Kidney (tissue), 14 donors: Measurements from ENCODE around the gene CYP19A1. TPM values are rescaled to one million over a fixed set of nuclear protein-coding genes. Genes with fewer than 3 reads are reported as not detected.

Experiments
- DNase-seq, 5 donors: peaks; one replicate each; pipeline ENCODE4 v3.0.0-alpha.2; 2013 to 2020
- FAIRE-seq: peaks from 2 replicates; lab custom pipeline; 2012; peaks lifted over from hg19 to GRCh38; lab: Jason Lieb, UNC
- H3K27ac ChIP-seq, 2 donors: one replicate each; pipeline ENCODE4 v1.7.0; 2013; ENCODE audit warnings: low read depth in 2 of 2, low read length in 2 of 2, inconsistent platforms in 1 of 2
- H3K27me3 ChIP-seq: one replicate; pipeline ENCODE4 v1.7.1; 2013; ENCODE audit warnings: low read length, inconsistent platforms; ENCODE audit not compliant: control insufficient read depth, insufficient read depth
- H3K36me3 ChIP-seq, 3 donors: one replicate each; pipeline versions ENCODE4 v1.7.0 to v1.7.1; 2013; ENCODE audit warnings: low read length in 3 of 3, control low read depth in 1 of 3, inconsistent platforms in 1 of 3; ENCODE audit not compliant: insufficient read depth in 3 of 3, control insufficient read depth in 2 of 3
- H3K4me1 ChIP-seq, 3 donors: one replicate each; pipeline versions ENCODE4 v1.7.0 to v1.7.1; 2013; ENCODE audit warnings: low read length in 3 of 3, inconsistent platforms in 1 of 3, low read depth in 1 of 3; ENCODE audit not compliant: control insufficient read depth in 2 of 3, insufficient read depth in 2 of 3
- H3K4me3 ChIP-seq, 3 donors: one replicate each; pipeline versions ENCODE4 v1.7.0 to v1.8.1; 2013; ENCODE audit warnings: low read length in 3 of 3, control low read depth in 1 of 3, inconsistent platforms in 1 of 3
- H3K9ac ChIP-seq, 3 donors: one replicate each; pipeline versions ENCODE4 v1.7.0 to v1.7.1; 2013; ENCODE audit warnings: low read length in 3 of 3, control low read depth in 1 of 3, inconsistent platforms in 1 of 3
- H3K9me3 ChIP-seq, 3 donors: one replicate each; pipeline versions ENCODE4 v1.7.0 to v1.7.1; 2013; ENCODE audit warnings: low read length in 3 of 3, control low read depth in 1 of 3, inconsistent platforms in 1 of 3; ENCODE audit not compliant: control insufficient read depth in 2 of 3, insufficient read depth in 1 of 3
- intact Hi-C: fragments of 100-400 bp; cut with DNase I; formaldehyde crosslinking; loops from one replicate; pipeline ENCODE4 v1.11.1; 2022
- polyA plus RNA-seq: library from polyadenylated mRNA; stranded (reverse); fragments of 350-450 nt; fragmentation: Illumina TruSeq; extraction: RNeasy Lipid Tissue Mini Kit (QIAGEN cat#74804); gene quantifications from one replicate; pipeline ENCODE4 v1.2.3, GENCODE V29; 2014; ENCODE audit warnings: low read depth, low replicate concordance; ENCODE audit not compliant: insufficient read depth
- total RNA-seq: library from RNA; stranded (reverse); fragmentation: NEBNext Ultra II Directional; extraction: Animal tissue kit (Norgen Biotek cat#: 25700); gene quantifications from one replicate; pipeline ENCODE4 v1.2.1, GENCODE V29; 2021
- TF ChIP-seq, protein P1 (sequence below): IDR thresholded peaks from 3 replicates; pipeline ENCODE4 v1.5.1; 2012; ENCODE audit warnings: mild to moderate bottlenecking, moderate library complexity, borderline replicate concordance; ENCODE audit not compliant: insufficient read depth; ENCODE audit errors: extremely low read depth
- donor health status: control.
- donor health status: control.
- donor health status: control.
- donor health status: control.
- donor health status: control.
- donor health status: DM: yes; HTN: yes; CAD: no.
- donor health status: Normal renal cell carcinoma (clear cell type).

CYP19A1 gene
- total and polyA plus RNA-seq, 2 donors from 2014 or later = 0.50 TPM; not detected in 1

DNA sequence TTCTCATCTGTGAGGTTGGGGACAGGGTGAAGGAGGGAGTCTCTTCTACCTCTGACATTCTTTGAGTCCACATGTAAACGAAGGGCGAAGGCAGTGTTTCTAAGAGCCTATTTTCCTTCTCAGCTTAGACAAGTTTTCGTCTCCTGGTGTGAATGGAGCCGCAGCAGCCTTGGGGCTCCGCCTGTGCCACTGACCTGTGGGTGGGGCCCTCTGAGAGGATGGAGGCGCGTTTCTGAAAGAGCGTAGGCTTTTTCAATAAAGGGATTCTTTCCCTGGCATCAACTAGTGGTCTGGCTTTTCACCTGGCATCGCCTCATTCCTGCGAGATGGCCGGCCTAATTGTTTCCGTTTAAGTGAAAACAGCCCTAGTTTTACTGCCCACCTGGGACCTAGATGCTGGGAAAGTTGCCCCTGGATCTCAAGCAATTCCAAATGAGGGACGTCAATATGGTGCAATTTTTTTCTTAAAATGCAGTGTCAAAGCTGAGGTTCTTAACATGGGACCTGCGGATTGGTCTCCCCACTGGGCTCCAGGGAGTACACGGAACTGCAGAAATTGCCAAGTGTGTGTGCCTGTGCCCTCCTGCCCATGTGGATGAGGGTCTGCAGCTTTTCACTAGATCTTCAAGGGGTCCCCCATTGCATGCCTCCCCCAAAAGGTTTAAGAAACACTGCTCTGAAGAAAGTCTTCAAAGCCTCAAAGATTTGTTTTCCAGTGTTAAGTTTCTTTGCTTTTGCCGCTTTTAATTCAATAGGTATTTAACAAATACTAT is 4.0 kb upstream of the CYP19A1 start:
- intact Hi-C loops = no loop called here
- no peaks in the 10 kb centered on the region for H3K36me3 ChIP-seq
- H3K9ac ChIP-seq = no peak overlapping the region
- DNase-seq = no peak
- no peaks in the 10 kb centered on the region for H3K9me3 ChIP-seq
- H3K4me3 ChIP-seq = no peak overlapping the region
- peaks cover 10% of the 10 kb centered on the region for H3K27me3 ChIP-seq
- H3K4me1 ChIP-seq = no peaks in the 10 kb centered on the region
- TF ChIP-seq, protein P1, sequence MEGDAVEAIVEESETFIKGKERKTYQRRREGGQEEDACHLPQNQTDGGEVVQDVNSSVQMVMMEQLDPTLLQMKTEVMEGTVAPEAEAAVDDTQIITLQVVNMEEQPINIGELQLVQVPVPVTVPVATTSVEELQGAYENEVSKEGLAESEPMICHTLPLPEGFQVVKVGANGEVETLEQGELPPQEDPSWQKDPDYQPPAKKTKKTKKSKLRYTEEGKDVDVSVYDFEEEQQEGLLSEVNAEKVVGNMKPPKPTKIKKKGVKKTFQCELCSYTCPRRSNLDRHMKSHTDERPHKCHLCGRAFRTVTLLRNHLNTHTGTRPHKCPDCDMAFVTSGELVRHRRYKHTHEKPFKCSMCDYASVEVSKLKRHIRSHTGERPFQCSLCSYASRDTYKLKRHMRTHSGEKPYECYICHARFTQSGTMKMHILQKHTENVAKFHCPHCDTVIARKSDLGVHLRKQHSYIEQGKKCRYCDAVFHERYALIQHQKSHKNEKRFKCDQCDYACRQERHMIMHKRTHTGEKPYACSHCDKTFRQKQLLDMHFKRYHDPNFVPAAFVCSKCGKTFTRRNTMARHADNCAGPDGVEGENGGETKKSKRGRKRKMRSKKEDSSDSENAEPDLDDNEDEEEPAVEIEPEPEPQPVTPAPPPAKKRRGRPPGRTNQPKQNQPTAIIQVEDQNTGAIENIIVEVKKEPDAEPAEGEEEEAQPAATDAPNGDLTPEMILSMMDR = no peak
- H3K27ac ChIP-seq = no peak overlapping the region
- no peak for FAIRE-seq

DNA sequence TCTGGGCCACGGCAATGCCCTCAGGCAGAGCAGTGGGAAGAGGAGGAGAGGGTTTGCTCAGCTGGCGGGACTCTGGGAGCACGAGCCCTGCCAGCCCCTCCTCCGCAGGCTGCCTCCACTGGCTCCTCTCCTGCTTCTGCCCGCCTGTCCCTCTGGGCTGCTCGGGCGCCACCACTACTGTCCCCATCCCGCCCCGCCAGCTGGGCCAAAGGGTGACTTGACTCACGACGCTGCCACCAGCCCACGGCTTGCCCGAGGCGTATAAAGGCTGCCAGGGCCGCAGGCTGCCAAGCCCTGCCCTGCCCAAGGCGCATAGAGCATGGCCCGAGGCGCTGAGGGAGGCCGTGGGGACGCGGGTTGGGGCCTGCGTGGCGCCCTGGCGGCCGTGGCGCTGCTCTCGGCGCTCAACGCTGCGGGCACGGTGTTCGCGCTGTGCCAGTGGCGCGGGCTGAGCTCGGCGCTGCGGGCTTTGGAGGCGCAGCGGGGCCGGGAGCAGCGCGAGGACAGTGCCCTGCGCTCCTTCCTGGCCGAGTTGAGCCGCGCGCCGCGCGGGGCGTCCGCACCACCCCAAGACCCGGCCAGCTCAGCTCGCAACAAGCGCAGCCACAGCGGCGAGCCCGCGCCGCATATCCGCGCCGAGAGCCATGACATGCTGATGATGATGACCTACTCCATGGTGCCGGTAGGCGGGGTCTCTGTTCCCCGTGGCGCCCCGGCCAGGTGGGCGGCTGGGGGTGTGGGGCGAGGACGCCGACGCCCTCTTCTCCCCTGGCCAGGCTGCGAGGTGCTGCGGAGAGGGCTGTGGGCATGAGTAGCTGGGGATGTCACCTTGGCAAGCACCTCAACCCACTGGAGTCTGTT is 3.2 kb upstream of the CYP19A1 start, which contains the start of gene GLDN:
TSS of gene GLDN (plus strand) at position 290 of the 861 bp plus-strand sequence. CDS start at position 320, 30 bp downstream.
- H3K27ac ChIP-seq = no peak within 1 kb of the TSS
- no peaks in the 10 kb centered on the region for H3K4me1 ChIP-seq
- TF ChIP-seq, protein P1 = no peak
- H3K36me3 ChIP-seq = no peaks in the 10 kb centered on the region
- intact Hi-C loops = no loop called here
- no peak for FAIRE-seq
- H3K27me3 ChIP-seq = peaks cover 10% of the 10 kb centered on the region
- peak; percentile 42 to 77 (median 51) for DNase-seq
- H3K9ac ChIP-seq = no peak within 1 kb of the TSS
- no peak within 1 kb of the TSS for H3K4me3 ChIP-seq
- no peaks in the 10 kb centered on the region for H3K9me3 ChIP-seq

DNA sequence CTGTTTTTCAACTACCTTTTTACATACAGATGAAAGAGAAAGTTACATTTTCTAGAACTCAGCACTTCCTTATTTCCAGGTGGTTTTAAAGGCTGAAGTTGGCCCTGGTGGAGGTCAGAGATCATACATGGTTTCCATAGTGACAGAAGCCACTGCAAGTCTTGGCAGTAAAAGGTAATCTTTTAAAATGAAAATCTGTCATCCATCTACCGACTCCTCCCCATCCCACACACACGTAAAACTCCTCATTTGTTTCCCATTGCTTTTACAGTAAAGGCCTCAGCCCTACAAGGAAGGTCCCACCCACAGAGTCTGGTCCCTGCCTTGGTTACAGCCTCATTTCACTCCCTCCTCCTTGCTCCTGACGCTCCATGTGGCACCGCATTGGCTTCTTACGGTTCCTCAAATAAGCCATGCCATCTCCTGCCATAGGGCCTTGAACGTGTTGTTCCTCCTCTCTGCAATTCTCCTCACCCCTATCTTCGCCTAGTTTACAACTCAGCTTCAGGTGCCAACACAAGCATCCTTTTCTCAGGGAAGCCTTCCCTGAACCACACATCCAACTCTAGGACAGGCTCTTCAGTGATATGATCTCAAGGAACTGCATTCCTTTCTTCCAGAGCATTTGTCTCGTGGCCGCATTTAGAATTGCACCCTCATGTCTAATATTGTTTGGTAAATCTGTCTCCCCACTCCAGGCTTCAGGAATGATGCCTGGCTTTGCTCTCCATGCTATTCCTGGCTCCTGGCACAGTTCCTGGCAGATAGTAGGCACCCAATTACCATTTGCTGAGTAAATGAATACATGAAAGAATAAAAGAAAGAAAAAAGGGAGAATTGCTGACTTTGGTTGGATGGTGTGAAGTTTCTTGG is 2.6 kb downstream of the CYP19A1 start:
- intact Hi-C loops = no loop called here
- H3K27me3 ChIP-seq = no peaks in the 10 kb centered on the region
- H3K9me3 ChIP-seq = no peaks in the 10 kb centered on the region
- no peaks in the 10 kb centered on the region for H3K4me1 ChIP-seq
- FAIRE-seq (no peak), DNase-seq (no peak)
- H3K9ac ChIP-seq = no peak overlapping the region
- H3K4me3 ChIP-seq = no peak overlapping the region
- H3K36me3 ChIP-seq = no peaks in the 10 kb centered on the region
- TF ChIP-seq, protein P1 = no peak
- H3K27ac ChIP-seq = no peak overlapping the region
